Activated T-cell treated with anti-CD3 and anti-CD28 coated beads, Interleukin-2, amount 50 U/mL, for 4 hours (primary cell): Measurements from ENCODE around the gene IPPK. TPM values are rescaled to one million over a fixed set of nuclear protein-coding genes. Genes with fewer than 3 reads are reported as not detected.
"Not testable (repeated sequence)": the region's sequence is repeated elsewhere in the genome, so short reads cannot be mapped to it uniquely, and the experiment has no call there.

Experiments used
- ATAC-seq, 2 donors: fragments of 200-7000 bp; cut with Tn5 transposase; one replicate each; pipeline ENCODE4 v1.10.0; 2021
- DNase-seq: peaks from one replicate; pipeline ENCODE4 v3.0.0-alpha.2; 2020
- H3K27me3 Mint-ChIP-seq: one replicate; pipeline ENCODE4 v1.8.0; 2021; ENCODE audit warnings: low read depth, mixed read lengths
- H3K36me3 Mint-ChIP-seq: one replicate; pipeline ENCODE4 v1.8.0; 2022; ENCODE audit warnings: mixed read lengths; ENCODE audit not compliant: insufficient read depth
- H3K4me1 Mint-ChIP-seq: one replicate; pipeline ENCODE4 v1.8.0; 2021; ENCODE audit warnings: low read depth, mixed read lengths
- H3K4me3 Mint-ChIP-seq: one replicate; pipeline ENCODE4 v1.8.0; 2021; ENCODE audit warnings: mild to moderate bottlenecking, moderate library complexity, mixed read lengths
- H3K9me3 Mint-ChIP-seq: one replicate; pipeline ENCODE4 v1.8.0; 2021; ENCODE audit warnings: mixed read lengths
- total RNA-seq, 3 donors: library from RNA; stranded (reverse); gene quantifications; one replicate each; pipeline ENCODE4 v1.2.1, GENCODE V29; 2021

IPPK gene
- total RNA-seq, 3 donors from 2014 or later = 12.8 to 14.6 (median 14.5) TPM

DNA sequence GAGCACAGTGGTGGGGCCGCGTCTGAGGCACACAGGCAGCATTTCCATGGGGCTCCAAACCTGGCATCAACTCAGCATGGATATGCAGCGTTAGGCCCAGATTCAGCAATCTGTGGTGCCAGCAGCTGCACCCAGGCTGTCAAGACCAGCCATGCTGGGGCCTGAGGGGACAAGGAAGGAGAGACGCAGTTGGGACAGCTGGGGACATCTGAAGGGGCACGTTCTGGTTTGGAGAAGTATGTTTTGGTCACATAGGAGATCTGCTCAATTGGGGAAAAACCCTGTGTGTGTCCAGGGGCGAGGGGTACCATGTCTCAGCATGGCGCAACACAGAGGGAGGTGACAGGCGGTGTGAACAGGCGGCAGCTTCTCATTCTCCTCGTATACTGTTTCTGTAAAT is 67.5 kb downstream of the IPPK start:
- H3K27me3 Mint-ChIP-seq = no peaks in the 10 kb centered on the region
- H3K4me1 Mint-ChIP-seq = no peaks in the 10 kb centered on the region
- DNase-seq = no peak
- H3K4me3 Mint-ChIP-seq = no peak overlapping the region
- peaks cover 12% of the 10 kb centered on the region for H3K9me3 Mint-ChIP-seq
- ATAC-seq = no peak
- H3K36me3 Mint-ChIP-seq = peaks cover 9% of the 10 kb centered on the region

- H3K4me1 Mint-ChIP-seq = no peaks in the 10 kb centered on the region
- DNase-seq (no peak), ATAC-seq (no peak)
- no peaks in the 10 kb centered on the region for H3K27me3 Mint-ChIP-seq
- H3K4me3 Mint-ChIP-seq = no peak overlapping the region
- peaks cover 9% of the 10 kb centered on the region for H3K36me3 Mint-ChIP-seq
- H3K9me3 Mint-ChIP-seq = peaks cover 12% of the 10 kb centered on the region
These were observed 68.5 kb downstream of the IPPK start for GRCh38 chr9:92601451-92601850.

DNA sequence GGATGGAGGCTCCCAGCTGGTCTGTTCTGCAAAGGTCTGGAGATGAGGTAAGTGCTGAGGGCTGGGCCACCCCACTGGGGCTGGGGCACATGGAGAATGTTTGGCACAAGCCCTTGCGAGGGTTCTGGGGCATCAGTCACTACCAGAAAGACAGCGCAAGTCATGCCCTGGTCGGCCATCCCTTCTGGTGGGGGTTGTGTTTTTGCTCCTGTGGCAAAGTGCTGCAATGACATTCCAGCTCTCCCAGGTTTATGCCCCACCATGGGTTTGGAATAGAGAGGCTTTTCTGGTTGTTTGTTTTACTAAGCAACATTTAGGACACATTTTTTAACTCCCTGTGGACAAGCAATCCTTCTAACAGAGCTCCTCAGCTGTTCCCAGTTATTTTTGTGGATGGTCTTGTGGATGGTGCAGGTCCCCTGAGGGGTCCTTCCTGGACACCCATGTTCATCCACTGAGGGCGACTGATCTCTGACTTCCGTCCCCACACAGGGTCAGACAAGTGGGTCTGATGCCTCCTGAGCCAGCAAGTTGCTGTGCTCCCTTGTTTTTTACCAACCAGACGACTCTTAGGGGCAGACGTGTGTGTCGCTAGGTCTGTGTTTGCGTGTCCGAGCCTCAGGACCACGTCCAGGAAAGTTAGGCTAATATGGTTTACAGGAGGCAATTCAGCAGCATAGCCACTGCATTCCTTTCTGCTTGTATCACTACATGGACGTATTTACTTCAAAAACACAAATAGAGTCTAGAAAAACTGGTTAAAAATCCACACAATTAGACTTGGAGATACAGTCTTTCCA is 69.3 kb downstream of the IPPK start:
- H3K4me1 Mint-ChIP-seq = no peaks in the 10 kb centered on the region
- H3K9me3 Mint-ChIP-seq = peaks cover 12% of the 10 kb centered on the region
- H3K4me3 Mint-ChIP-seq = no peak overlapping the region
- DNase-seq (no peak), ATAC-seq (no peak)
- H3K36me3 Mint-ChIP-seq = peaks cover 9% of the 10 kb centered on the region
- no peaks in the 10 kb centered on the region for H3K27me3 Mint-ChIP-seq

- DNase-seq (no peak), ATAC-seq (no peak)
- Mint-ChIP-seq H3K4me1 (no peaks in the 10 kb centered on the region), H3K36me3 (peaks cover 4% of the 10 kb centered on the region), H3K4me3 (no peak overlapping the region), H3K27me3 (no peaks in the 10 kb centered on the region), H3K9me3 (peaks cover 12% of the 10 kb centered on the region)
These were observed 69.9 kb downstream of the IPPK start for GRCh38 chr9:92599938-92600461.

- Mint-ChIP-seq H3K9me3 (peaks cover 1% of the 10 kb centered on the region), H3K4me1 (no peaks in the 10 kb centered on the region), H3K27me3 (no peaks in the 10 kb centered on the region), H3K36me3 (no peaks in the 10 kb centered on the region), H3K4me3 (no peak overlapping the region)
- DNase-seq = no peak
- no peak for ATAC-seq
These were observed 71.5 kb downstream of the IPPK start for GRCh38 chr9:92598382-92598781.

DNA sequence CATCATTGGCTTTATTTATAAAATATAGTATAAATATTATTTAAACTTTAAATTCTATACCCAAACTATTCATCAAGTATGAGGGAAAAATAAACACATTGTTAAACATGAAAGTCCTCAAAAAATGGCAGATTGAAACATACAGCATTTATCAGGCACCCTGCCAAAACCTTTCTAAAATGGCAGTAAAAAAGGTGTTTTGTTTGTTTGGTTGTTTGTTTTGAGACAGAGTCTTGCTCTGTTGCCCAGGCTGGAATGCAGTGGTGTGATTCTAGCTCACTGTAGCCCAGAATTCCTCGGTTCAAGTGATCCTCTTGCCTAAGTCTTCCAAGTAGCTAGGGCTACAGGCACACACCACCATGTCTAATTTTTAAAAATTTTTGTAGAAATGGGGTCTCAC is 74.0 kb downstream of the IPPK start:
- no peak overlapping the region for H3K4me3 Mint-ChIP-seq

DNA sequence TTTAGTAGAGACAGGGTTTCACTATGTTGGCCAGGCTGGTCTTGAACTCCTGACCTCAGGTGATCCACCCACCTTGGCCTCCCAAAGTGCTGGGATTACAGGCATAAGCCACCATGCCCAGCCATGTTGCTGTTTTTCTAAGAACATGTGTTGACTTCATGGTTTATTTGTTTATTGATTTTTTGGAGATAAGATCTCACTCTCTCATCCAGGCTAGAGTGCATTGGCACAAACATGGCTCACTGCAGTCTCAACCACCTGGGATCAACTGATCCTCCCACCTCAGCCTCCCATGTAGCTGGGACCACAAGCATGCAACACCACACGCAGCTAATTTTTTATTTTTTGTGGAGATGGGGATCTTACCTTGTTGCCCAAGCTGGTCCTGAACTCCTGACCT is 74.9 kb downstream of the IPPK start:
- H3K27me3 Mint-ChIP-seq, H3K4me1 Mint-ChIP-seq, H3K4me3 Mint-ChIP-seq, H3K36me3 Mint-ChIP-seq, DNase-seq, ATAC-seq, H3K9me3 Mint-ChIP-seq: not testable (repeated sequence)

More for the DNA sequence above, 74.0 kb downstream of the IPPK start:
- no peaks in the 10 kb centered on the region for H3K4me1 Mint-ChIP-seq
- H3K36me3 Mint-ChIP-seq = no peaks in the 10 kb centered on the region
- DNase-seq (no peak), ATAC-seq (no peak)
- H3K27me3 Mint-ChIP-seq = no peaks in the 10 kb centered on the region
- no peaks in the 10 kb centered on the region for H3K9me3 Mint-ChIP-seq

DNA sequence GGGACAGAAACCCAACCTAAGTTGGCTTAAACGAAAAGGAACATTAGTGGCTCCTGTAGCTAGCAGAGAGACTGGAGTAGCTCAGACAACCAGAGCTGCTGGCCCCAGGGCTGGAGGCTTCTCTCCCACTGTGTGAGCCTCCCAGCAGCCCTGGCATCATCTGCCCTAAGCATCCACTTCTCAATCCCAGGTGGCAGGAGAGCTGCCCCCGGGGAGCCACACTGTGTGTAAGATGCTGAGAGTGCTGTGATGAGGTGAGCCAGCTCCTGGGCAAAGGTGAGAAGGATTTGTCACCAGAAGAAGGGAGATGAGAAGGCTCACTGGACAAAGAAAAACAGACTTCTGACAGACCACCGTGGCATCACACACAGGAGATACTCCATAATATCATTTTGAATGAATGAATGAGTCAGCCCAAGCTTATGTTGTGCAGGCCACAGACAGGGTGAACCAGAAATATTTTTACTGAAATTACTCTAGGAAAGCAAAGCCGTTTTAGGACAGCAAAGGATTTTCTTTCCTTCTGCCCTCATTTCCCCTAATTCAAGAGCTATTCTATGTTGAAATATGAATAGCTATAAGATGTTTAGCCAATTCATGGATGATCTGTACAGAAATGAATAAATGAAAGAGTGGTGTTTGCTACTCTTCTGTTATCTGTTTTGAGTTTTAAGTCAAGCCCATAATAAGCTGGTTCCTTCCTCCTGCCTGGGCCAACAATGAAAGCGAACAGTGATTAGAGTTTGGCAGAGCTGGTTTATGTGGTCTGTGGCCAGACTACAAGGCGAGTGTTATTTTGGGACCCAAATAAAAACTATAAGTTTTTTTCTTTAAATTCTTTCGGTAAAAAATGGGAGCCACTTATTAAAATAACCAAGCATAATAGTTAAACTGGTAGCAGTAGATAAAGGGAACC is 76.7 kb downstream of the IPPK start:
- Mint-ChIP-seq H3K27me3 (no peaks in the 10 kb centered on the region), H3K4me1 (no peaks in the 10 kb centered on the region), H3K36me3 (no peaks in the 10 kb centered on the region), H3K9me3 (no peaks in the 10 kb centered on the region), H3K4me3 (no peak overlapping the region)
- ATAC-seq (no peak), DNase-seq (no peak)

GRCh38 chr9:92592537-92592936 is 77.4 kb downstream of the IPPK start:
- Mint-ChIP-seq H3K4me3 (no peak overlapping the region), H3K4me1 (no peaks in the 10 kb centered on the region), H3K27me3 (no peaks in the 10 kb centered on the region), H3K36me3 (no peaks in the 10 kb centered on the region), H3K9me3 (no peaks in the 10 kb centered on the region)
- ATAC-seq (peak in 1 of 2 donors; percentile 58), DNase-seq (no peak)

- Mint-ChIP-seq H3K27me3 (no peaks in the 10 kb centered on the region), H3K4me3 (no peak overlapping the region), H3K36me3 (no peaks in the 10 kb centered on the region), H3K4me1 (no peaks in the 10 kb centered on the region), H3K9me3 (no peaks in the 10 kb centered on the region)
- no peak for DNase-seq
- ATAC-seq = no peak
These were observed 79.6 kb downstream of the IPPK start for GRCh38 chr9:92590377-92590776.

GRCh38 chr9:92589923-92590322 is 80.0 kb downstream of the IPPK start:
- Mint-ChIP-seq H3K4me1 (no peaks in the 10 kb centered on the region), H3K27me3 (no peaks in the 10 kb centered on the region), H3K36me3 (no peaks in the 10 kb centered on the region), H3K9me3 (no peaks in the 10 kb centered on the region), H3K4me3 (no peak overlapping the region)
- no peak for ATAC-seq
- DNase-seq = no peak

DNA sequence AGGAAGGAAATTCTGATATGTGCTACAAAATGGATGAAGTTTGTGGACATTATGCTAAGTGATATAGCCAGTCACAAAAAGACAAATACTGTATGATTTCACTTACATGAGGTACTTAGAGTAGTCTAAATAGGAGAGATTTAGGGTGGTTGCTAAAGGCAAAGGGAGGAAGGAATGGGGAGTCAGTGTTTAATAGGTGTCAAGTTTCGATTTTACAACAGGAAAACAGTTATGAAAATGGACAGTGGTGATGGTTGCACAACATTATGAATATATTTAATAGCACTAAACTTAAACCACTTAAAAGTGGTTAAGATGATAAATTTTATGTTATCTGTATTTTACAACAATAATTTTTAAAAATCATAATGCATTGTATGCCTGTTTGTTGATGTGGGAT is 93.8 kb downstream of the IPPK start:
- Mint-ChIP-seq H3K4me3 (no peak overlapping the region), H3K9me3 (peaks cover 7% of the 10 kb centered on the region), H3K36me3 (peaks cover 1% of the 10 kb centered on the region), H3K4me1 (no peaks in the 10 kb centered on the region), H3K27me3 (no peaks in the 10 kb centered on the region)
- ATAC-seq (no peak), DNase-seq (no peak)

GRCh38 chr9:92573612-92574011 is 96.3 kb downstream of the IPPK start:
- DNase-seq, H3K9me3 Mint-ChIP-seq: not testable (repeated sequence)

DNA sequence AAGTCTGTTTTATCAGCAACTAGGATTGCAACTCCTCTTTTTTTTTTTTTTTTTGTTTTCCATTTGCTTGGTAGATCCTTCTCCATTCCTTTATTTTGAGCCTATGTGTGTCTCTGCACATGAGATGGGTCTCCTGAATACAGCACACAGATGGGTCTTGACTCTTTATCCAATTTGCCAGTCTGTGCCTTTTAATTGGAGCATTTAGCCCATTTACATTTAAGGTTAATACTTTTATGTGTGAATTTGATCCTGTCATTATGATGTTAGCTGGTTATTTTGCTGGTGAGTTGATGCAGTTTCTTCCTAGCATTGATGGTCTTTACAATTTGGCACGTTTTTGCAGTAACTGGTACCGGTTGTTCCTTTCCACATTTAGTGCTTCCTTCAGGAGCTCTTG is 98.1 kb downstream of the IPPK start:
- not testable (repeated sequence) for ATAC-seq, H3K36me3 Mint-ChIP-seq, H3K4me3 Mint-ChIP-seq, H3K4me1 Mint-ChIP-seq, H3K27me3 Mint-ChIP-seq, DNase-seq
- peaks cover 10% of the 10 kb centered on the region for H3K9me3 Mint-ChIP-seq

More at GRCh38 chr9:92573612-92574011, 96.3 kb downstream of the IPPK start:
- not testable (repeated sequence) for ATAC-seq, H3K4me3 Mint-ChIP-seq, H3K4me1 Mint-ChIP-seq, H3K27me3 Mint-ChIP-seq, H3K36me3 Mint-ChIP-seq
